OCI-LY3 (cell line): ENCODE results near the gene CAMTA1.

Experiments
- CTCF ChIP-seq: fragments of 200-600, 300-600 bp; sonication (generic); IDR thresholded peaks from 2 replicates; pipeline ENCODE4 v1.5.1; 2014; ENCODE audit warnings: antibody characterized with exemption, low read length, low read depth
- EZH2phosphoT487 ChIP-seq: fragments of 200-600 bp; shearing (Covaris generic); IDR thresholded peaks from 2 replicates; pipeline ENCODE4 v1.6.1; 2018; ENCODE audit warnings: antibody characterized with exemption, mixed run types, low read depth

DNA sequence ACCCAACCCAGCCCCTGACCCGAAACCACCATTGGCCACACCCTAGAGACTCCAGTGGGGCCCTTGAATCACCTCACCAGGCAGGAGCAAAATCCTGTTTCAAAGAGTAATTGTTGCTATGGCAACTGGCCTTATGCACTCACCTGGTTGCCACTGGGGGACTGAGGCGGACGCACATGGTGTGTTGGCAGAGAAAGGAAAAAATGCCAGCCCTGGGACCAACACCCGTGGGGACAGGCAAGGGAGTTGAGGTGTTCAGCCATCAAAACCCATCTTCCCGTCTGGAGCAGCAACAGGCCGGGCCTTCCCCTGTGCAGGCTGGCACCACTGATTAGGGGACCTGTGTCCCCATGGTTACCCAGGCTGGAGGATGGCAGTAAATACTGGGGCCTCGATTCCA lies 590.1 kb downstream of the CAMTA1 start:
- TF ChIP-seq EZH2phosphoT487: no peak
- TF ChIP-seq CTCF: no peak
